Chondrocyte (in vitro differentiated cells): Measurements from ENCODE around the gene JPH3. TPM values are rescaled to one million over a fixed set of nuclear protein-coding genes. Genes with fewer than 3 reads are reported as not detected.

Source experiments
- DNase-seq: peaks from one replicate; pipeline ENCODE4 v3.0.0; 2021; ENCODE audit warnings: mixed read lengths, low spot score
- H3K27ac Mint-ChIP-seq: one replicate; pipeline ENCODE4 v1.8.0; 2021; ENCODE audit warnings: mild to moderate bottlenecking, moderate library complexity, mixed read lengths; ENCODE audit not compliant: unreplicated experiment
- H3K27me3 Mint-ChIP-seq: 2 replicates; pipeline ENCODE4 v1.8.0; 2021; ENCODE audit warnings: low read depth, mixed read lengths
- H3K36me3 Mint-ChIP-seq: 2 replicates; pipeline ENCODE4 v1.8.0; 2021; ENCODE audit warnings: low read depth, mixed read lengths
- H3K4me1 Mint-ChIP-seq: 2 replicates; pipeline ENCODE4 v1.8.0; 2021; ENCODE audit warnings: low read depth, mild to moderate bottlenecking, mixed read lengths
- H3K4me3 Mint-ChIP-seq: one replicate; pipeline ENCODE4 v1.8.0; 2021; ENCODE audit warnings: mild to moderate bottlenecking, moderate library complexity, mixed read lengths; ENCODE audit not compliant: unreplicated experiment
- H3K9me3 Mint-ChIP-seq: 2 replicates; pipeline ENCODE4 v1.8.0; 2021; ENCODE audit warnings: low read depth, mixed read lengths
- total RNA-seq: library from RNA; stranded (reverse); gene quantifications from 3 replicates; pipeline ENCODE4 v1.2.1, GENCODE V29; 2021
- TF ChIP-seq, protein P1 (sequence below): fragments of 200-600 bp; sonication (generic); IDR thresholded peaks from 2 replicates; pipeline ENCODE4 v1.5.0; 2021; ENCODE audit warnings: antibody characterized with exemption, mild to moderate bottlenecking, moderate library complexity

Gene JPH3
- total RNA-seq, 1 donor from 2014 or later, result 1.2 TPM

DNA sequence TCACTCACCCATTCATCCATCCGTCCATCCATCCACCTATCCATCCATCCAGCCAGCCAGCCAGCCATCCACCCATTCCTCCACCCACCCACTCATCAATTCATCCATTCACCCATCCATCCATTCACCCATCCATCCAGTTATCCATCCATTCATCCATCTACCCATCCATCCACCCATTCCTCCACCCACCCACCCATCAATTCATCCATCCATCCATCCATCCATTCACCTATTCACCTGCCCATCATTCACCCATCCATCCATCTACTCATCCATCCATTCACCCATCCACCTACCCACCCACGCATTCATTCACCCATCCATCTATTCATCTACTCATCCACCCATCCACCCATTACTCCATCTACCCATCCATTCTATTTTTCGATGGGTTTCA, 43.6 kb upstream of the JPH3 start:
- Mint-ChIP-seq H3K4me3 (no peak overlapping the region), H3K27me3 (peaks cover 2% of the 10 kb centered on the region), H3K27ac (no peak overlapping the region), H3K9me3 (no peaks in the 10 kb centered on the region), H3K4me1 (peaks cover 11% of the 10 kb centered on the region), H3K36me3 (no peaks in the 10 kb centered on the region)
- no peak for DNase-seq
- TF ChIP-seq, protein P1, sequence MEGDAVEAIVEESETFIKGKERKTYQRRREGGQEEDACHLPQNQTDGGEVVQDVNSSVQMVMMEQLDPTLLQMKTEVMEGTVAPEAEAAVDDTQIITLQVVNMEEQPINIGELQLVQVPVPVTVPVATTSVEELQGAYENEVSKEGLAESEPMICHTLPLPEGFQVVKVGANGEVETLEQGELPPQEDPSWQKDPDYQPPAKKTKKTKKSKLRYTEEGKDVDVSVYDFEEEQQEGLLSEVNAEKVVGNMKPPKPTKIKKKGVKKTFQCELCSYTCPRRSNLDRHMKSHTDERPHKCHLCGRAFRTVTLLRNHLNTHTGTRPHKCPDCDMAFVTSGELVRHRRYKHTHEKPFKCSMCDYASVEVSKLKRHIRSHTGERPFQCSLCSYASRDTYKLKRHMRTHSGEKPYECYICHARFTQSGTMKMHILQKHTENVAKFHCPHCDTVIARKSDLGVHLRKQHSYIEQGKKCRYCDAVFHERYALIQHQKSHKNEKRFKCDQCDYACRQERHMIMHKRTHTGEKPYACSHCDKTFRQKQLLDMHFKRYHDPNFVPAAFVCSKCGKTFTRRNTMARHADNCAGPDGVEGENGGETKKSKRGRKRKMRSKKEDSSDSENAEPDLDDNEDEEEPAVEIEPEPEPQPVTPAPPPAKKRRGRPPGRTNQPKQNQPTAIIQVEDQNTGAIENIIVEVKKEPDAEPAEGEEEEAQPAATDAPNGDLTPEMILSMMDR, result no peak

DNA sequence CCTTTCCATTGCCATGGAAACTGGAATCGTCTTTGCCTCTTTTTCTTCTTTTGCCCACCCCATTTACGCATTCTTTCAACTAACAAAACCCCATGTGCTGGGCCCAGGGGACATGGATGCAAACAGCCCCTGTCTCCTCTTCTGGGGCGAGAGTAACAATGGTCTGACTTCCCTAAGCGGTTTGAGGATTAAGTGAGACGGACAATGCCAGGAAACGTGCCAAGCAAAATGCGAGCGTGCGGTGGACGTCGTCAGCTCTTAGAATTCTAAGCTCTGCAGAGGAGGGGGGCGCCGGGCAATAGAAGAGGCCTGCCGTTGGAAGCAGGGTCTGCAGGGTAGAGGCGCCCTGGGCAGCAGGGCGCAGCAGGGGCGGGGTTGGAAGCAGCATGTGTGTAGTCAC, 42.4 kb upstream of the JPH3 start:
- Mint-ChIP-seq H3K4me1 (peaks cover 11% of the 10 kb centered on the region), H3K27me3 (peaks cover 2% of the 10 kb centered on the region), H3K4me3 (no peak overlapping the region), H3K36me3 (no peaks in the 10 kb centered on the region), H3K9me3 (no peaks in the 10 kb centered on the region), H3K27ac (no peak overlapping the region)
- DNase-seq, result no peak
- TF ChIP-seq, protein P1, result no peak

DNA sequence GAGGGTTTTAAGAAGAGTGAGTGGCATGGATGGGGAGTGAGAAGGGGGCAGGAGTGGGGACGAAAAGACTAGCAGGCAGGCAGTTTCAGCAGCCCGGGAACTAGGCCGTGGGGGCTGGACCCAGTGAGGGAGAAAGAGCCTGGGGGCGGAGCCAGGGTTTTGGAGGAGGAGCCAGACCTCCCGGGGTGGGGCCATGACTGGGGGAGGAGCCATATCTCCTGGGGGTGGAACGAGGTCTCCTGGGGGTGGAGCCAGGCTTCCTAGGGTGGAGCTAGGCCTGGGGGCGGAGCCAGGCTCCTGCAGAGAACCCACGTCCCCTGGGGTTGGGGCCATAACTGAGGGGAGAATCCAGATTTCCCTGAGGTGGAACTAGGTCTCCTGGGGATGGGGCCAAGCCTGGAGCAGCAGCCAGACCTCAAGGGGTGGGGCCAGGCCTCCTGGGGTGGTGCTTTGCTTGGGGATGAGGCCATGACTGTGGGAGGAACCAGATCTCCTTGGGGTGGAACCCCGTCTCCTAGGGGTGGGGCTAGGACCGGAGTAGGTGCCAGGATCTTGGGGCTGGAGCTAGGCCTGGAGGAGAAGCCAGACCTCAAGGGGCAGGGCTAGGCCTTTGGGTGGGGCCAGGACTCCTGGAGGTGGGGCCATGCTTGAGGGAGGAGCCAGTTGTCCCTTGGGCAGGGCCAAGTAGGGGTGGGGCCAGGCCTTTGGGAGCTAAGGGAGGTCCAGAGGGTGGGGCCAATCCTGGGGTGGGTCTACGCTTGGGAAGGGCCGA, 41.7 kb upstream of the JPH3 start:
- Mint-ChIP-seq H3K27ac (no peak overlapping the region), H3K27me3 (peaks cover 2% of the 10 kb centered on the region), H3K4me1 (peaks cover 11% of the 10 kb centered on the region), H3K9me3 (no peaks in the 10 kb centered on the region), H3K36me3 (no peaks in the 10 kb centered on the region), H3K4me3 (no peak overlapping the region)
- TF ChIP-seq, protein P1, result no peak
- no peak for DNase-seq

DNA sequence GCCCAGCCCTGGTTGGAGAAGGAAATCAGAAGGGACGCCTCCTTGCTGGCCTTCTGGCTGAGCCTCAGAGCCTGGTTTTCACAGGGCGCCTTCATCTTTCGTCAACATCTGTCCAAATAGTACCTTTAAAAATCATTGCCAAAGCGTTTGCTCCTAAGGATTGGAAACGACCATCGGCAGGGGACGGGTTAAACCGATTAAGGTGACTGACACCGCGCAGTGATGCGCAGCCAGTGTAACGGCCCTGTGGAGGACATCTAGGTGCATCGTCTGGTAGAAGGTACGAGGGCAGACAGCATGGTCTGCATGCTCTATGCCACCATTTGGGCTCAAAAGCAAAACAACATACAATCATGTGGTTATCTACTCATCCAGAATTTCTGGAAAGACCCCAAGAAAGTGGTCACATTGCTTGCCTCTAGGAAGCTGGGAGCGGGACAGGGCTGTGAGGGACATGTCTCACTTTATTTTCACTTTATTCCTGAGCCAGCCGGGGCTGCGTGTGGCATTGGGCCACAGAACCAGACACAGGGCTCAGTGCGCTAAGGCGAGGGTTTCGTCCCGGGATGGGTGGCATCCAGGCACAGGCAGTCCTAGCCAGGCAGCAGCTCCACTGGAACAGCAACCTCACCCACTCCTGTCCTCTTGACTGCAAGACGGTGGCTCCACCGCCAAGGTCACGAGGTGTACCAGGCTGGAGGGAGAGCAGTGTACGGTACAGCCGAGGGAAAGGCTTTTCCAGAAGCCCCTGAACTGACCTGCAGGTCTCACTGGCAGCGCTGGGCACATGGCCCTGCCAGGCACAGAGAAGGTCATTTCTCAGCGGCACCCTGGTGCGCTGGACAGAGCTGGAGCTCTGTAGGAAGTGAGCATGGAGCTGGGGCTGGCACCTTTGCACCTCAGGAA, 40.9 kb upstream of the JPH3 start:
- Mint-ChIP-seq H3K4me3 (no peak overlapping the region), H3K27ac (no peak overlapping the region), H3K4me1 (peaks cover 11% of the 10 kb centered on the region), H3K36me3 (no peaks in the 10 kb centered on the region), H3K27me3 (peaks cover 2% of the 10 kb centered on the region), H3K9me3 (no peaks in the 10 kb centered on the region)
- DNase-seq, result no peak
- TF ChIP-seq, protein P1, result no peak

DNA sequence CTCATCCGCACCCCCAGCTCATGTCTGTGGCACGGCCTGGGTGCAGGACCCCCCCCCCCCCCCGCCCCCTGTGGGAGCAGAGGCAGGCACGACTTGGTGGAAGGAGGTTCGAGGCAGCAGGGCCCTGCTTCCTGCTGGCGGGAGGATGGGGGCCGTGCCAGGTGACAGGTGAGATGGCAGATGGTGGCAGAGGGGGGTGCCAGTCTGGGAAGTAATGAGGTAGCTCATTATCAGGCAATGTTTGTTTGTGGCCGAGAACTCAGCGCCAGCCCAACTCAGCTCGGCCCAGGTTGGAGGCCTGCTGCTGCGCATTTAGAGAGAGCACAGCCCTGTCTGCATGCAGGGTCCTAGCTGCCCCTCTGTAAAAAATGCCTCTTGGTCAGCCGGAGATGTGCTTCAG, 40.1 kb upstream of the JPH3 start:
- no peak for DNase-seq

More for the DNA sequence above, 40.1 kb upstream of the JPH3 start:
- Mint-ChIP-seq H3K36me3 (no peaks in the 10 kb centered on the region), H3K4me1 (peaks cover 4% of the 10 kb centered on the region), H3K9me3 (no peaks in the 10 kb centered on the region), H3K27ac (no peak overlapping the region), H3K4me3 (no peak overlapping the region), H3K27me3 (peaks cover 4% of the 10 kb centered on the region)
- TF ChIP-seq, protein P1, result no peak
